Gastroesophageal sphincter (tissue), 4 donors: Measurements from ENCODE around the gene PMVK. TPM values are rescaled to one million over a fixed set of nuclear protein-coding genes. Genes with fewer than 3 reads are reported as not detected.

Experiments used
- ATAC-seq: fragments of 150-250 bp; one replicate; pipeline ENCODE4 v1.9.1; 2016; ENCODE audit warnings: mild to moderate bottlenecking, moderate library complexity
- H3K27ac ChIP-seq, 4 donors: fragments of 200-600 bp; sonication (generic) in 3 of 4; 1 replicate in 3 of 4; 2 replicates in 1 of 4; pipeline ENCODE4 v1.5.1; 2016 to 2019
- H3K27me3 ChIP-seq: fragments of 200-600 bp; sonication (generic); one replicate; pipeline ENCODE4 v1.5.1; 2019
- H3K36me3 ChIP-seq, 2 donors: fragments of 200-600 bp; sonication (generic); one replicate each; pipeline ENCODE4 v1.5.1; 2019; ENCODE audit warnings: control low read depth in 1 of 2
- H3K4me1 ChIP-seq, 3 donors: fragments of 200-600 bp; sonication (generic); 1 replicate in 2 of 3; 2 replicates in 1 of 3; pipeline ENCODE4 v1.5.1; 2016 to 2019; ENCODE audit warnings: control low read depth in 2 of 3
- H3K4me3 ChIP-seq, 2 donors: fragments of 200-600 bp; sonication (generic); one replicate each; pipeline ENCODE4 v1.5.1; 2019; ENCODE audit warnings: mild to moderate bottlenecking in 1 of 2, moderate library complexity in 1 of 2
- H3K9me3 ChIP-seq, 3 donors: fragments of 200-600 bp; sonication (generic); one replicate each; pipeline ENCODE4 v1.5.1; 2017 to 2019; ENCODE audit warnings: control low read depth in 2 of 3
- CTCF ChIP-seq, 4 experiments: fragments of 200-600 bp in 2 of 4; fragments of 450-650 bp in 2 of 4; sonication (generic) in 1 of 4; IDR thresholded peaks; one replicate each; pipeline ENCODE4 v1.5.1; 2017 to 2019; ENCODE audit warnings: antibody characterized with exemption in 4 of 4, mild to moderate bottlenecking in 2 of 4, moderate library complexity in 2 of 4
- EP300 ChIP-seq: sonication (generic); formaldehyde crosslinking; IDR thresholded peaks from one replicate; pipeline ENCODE4 v1.6.1; 2017; ENCODE audit warnings: antibody characterized with exemption, mild to moderate bottlenecking
- POLR2A ChIP-seq, 2 donors: fragments of 450-650 bp; IDR thresholded peaks; one replicate each; pipeline ENCODE4 v1.6.1; 2017; ENCODE audit warnings: antibody characterized with exemption in 2 of 2, mild to moderate bottlenecking in 2 of 2, moderate library complexity in 1 of 2
- POLR2AphosphoS5 ChIP-seq: sonication (generic); formaldehyde crosslinking; IDR thresholded peaks from one replicate; pipeline ENCODE4 v1.6.1; 2017; ENCODE audit warnings: antibody characterized with exemption
- WGBS, 2 donors: methylation state at CpG; one replicate each; pipeline ENCODE4 v1.1.5; 2018; ENCODE audit warnings: low coverage in 1 of 2; 5-methylcytosine and 5-hydroxymethylcytosine counted together
- small RNA-seq, 4 donors: library from RNA; depleted of rRNA; stranded (forward); fragments of <200 nt; gene quantifications; one replicate each; pipeline ENCODE3, GENCODE V24; 2016
- total RNA-seq, 4 donors: library from RNA; depleted of rRNA; stranded (reverse); fragments of >200 nt; gene quantifications; one replicate each; pipeline ENCODE4 v1.1.0, GENCODE V29; 2016

PMVK gene
- total RNA-seq, 4 donors from 2014 or later = 15.8 to 21.3 (median 18.2) TPM

- TF ChIP-seq CTCF (IDR thresholded peaks at IDR 0.05) (peak in 3 of 4 experiments; percentile 87 to 93 (median 88)), EP300 (no peak)
- peaks cover 22% of the 10 kb centered on the region for H3K27me3 ChIP-seq
- no peak overlapping the region for H3K4me3 ChIP-seq
- 0 to 15% methylated on average over 1 to 4 of the region's 20 CpGs for WGBS, 2 donors
- H3K36me3 ChIP-seq = no peaks in the 10 kb centered on the region
- no peaks in the 10 kb centered on the region for H3K9me3 ChIP-seq
- ATAC-seq = peak; percentile 92
- peaks cover 0 to 6% (median 0%) of the 10 kb centered on the region in 3 donors for H3K4me1 ChIP-seq
- no peak overlapping the region for H3K27ac ChIP-seq
Observed at GRCh38 chr1:154878371-154879037, 58.0 kb downstream of the PMVK start.

GRCh38 chr1:154877370-154877974 lies 59.0 kb downstream of the PMVK start:
- 38 to 50% methylated on average over 2 to 6 of the region's 17 CpGs for WGBS, 2 donors

GRCh38 chr1:154876842-154877369 lies 59.6 kb downstream of the PMVK start:
- Histone ChIP-seq H3K4me3 (no peak overlapping the region), H3K4me1 (peaks cover 0 to 6% (median 0%) of the 10 kb centered on the region in 3 donors), H3K27me3 (peaks cover 32% of the 10 kb centered on the region), H3K9me3 (no peaks in the 10 kb centered on the region), H3K27ac (no peak overlapping the region), H3K36me3 (no peaks in the 10 kb centered on the region)
- no peak for ATAC-seq
- 67 to 80% methylated on average over 1 to 2 of the region's 3 CpGs for WGBS, 2 donors
- TF ChIP-seq POLR2AphosphoS5 (no peak), CTCF (IDR thresholded peaks at IDR 0.05) (no peak), POLR2A (IDR thresholded peaks at IDR 0.05) (no peak), EP300 (no peak)

More at GRCh38 chr1:154877370-154877974, 59.0 kb downstream of the PMVK start:
- Histone ChIP-seq H3K27ac (no peak overlapping the region), H3K27me3 (peaks cover 29% of the 10 kb centered on the region), H3K4me1 (peaks cover 0 to 6% (median 0%) of the 10 kb centered on the region in 3 donors), H3K4me3 (no peak overlapping the region), H3K9me3 (no peaks in the 10 kb centered on the region), H3K36me3 (no peaks in the 10 kb centered on the region)
- TF ChIP-seq CTCF (IDR thresholded peaks at IDR 0.05) (no peak), EP300 (no peak), POLR2AphosphoS5 (no peak), POLR2A (IDR thresholded peaks at IDR 0.05) (no peak)
- ATAC-seq = no peak

Small RNA genes lying within 50 kb of the gene (small RNA-seq; reads per million reads assigned to genes)
- gene MIR4258 (0 reads per million in 4 donors), gene RF00017 (0 reads per million in 4 donors)

Other genes with a start within 250 kb of the PMVK start
- 10 to 100 TPM in 1 of 4 donors, 1 to 10 TPM in 3; 1.8 to 13.7 (median 8.1) TPM for gene KCNN3, start 66.4 kb downstream of the PMVK start, total RNA-seq
- 100 to 1,000 TPM; 205 to 371 (median 283) TPM for gene PBXIP1, start 19.4 kb upstream of the PMVK start, total RNA-seq
- 10 to 100 TPM; 19.1 to 40.1 (median 25.7) TPM for gene PYGO2, start 25.1 kb upstream of the PMVK start, total RNA-seq
- gene SHC1, start 34.0 kb upstream of the PMVK start, total RNA-seq = 100 to 1,000 TPM in 1 of 4 donors, 10 to 100 TPM in 3; 69.1 to 104 (median 90.2) TPM
- gene CKS1B, start 38.0 kb upstream of the PMVK start, total RNA-seq = 10 to 100 TPM in 3 of 4 donors, 1 to 10 TPM in 1; 7.5 to 24.2 (median 17.6) TPM
- gene FLAD1, start 46.6 kb upstream of the PMVK start, total RNA-seq = 10 to 100 TPM; 12.8 to 23.5 (median 20.7) TPM
- not detected for gene LENEP, start 56.9 kb upstream of the PMVK start, total RNA-seq
- gene ZBTB7B, start 66.1 kb upstream of the PMVK start, total RNA-seq = 10 to 100 TPM; 45.5 to 63.4 (median 49.5) TPM
- gene DCST2, start 97.1 kb upstream of the PMVK start, total RNA-seq = under 1 TPM in 2 of 4 donors, not detected in 2; 0.35 to 0.54 TPM
- not detected for gene DCST1, start 97.1 kb upstream of the PMVK start, total RNA-seq
- gene ADAM15, start 114.6 kb upstream of the PMVK start, total RNA-seq = 100 to 1,000 TPM in 2 of 4 donors, 10 to 100 TPM in 2; 65.4 to 115 (median 100.0) TPM
- gene EFNA4, start 127.0 kb upstream of the PMVK start, total RNA-seq = 1 to 10 TPM in 3 of 4 donors, under 1 TPM in 1; 0.81 to 5.8 (median 2.3) TPM
- gene EFNA3, start 142.1 kb upstream of the PMVK start, total RNA-seq = under 1 TPM in 2 of 4 donors, not detected in 2; 0.27 to 0.77 TPM
- 10 to 100 TPM; 13.1 to 25.8 (median 16.1) TPM for gene EFNA1, start 191.2 kb upstream of the PMVK start, total RNA-seq
- gene SLC50A1, start 199.1 kb upstream of the PMVK start, total RNA-seq = 10 to 100 TPM; 12.5 to 16.8 (median 13.9) TPM
- 100 to 1,000 TPM in 2 of 4 donors, 10 to 100 TPM in 2; 57.9 to 128 (median 87.7) TPM for gene DPM3, start 203.8 kb upstream of the PMVK start, total RNA-seq
- 100 to 1,000 TPM in 1 of 4 donors, 10 to 100 TPM in 3; 80.8 to 144 (median 92.3) TPM for gene KRTCAP2, start 236.6 kb upstream of the PMVK start, total RNA-seq
- gene TRIM46, start 237.1 kb upstream of the PMVK start, total RNA-seq = 1 to 10 TPM in 1 of 4 donors, under 1 TPM in 2, not detected in 1; 0.35 to 1.9 (median 0.40) TPM